ENCODE results near the gene ATRNL1.
A peak's percentile ranks its signal among the peaks of the same experiment; 100 is the strongest.
"Not testable (repeated sequence)": the region's sequence is repeated elsewhere in the genome, so short reads cannot be mapped to it uniquely, and the experiment has no call there.

Gene ATRNL1

DNA sequence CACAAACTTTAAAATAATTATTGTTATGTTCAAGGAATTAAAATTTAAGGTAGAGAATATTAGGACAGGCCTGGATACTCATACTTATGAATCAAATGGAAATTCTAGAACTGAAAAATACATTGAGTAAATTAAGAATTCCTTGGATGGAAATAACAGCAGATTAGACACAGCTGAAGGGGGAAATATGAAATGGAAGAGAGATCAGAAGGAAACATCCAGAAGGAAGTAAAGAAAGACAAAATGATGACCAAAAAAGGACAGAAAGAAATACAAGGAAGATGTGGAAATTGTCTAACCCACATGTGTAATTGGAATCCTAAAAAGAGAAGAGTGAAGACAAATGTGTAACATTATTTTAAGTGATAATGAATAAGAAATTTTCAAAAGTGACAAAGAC lies 128.9 kb downstream of the ATRNL1 start:
- DNase-seq (ENCODE audit: low spot score), result no peak

DNA sequence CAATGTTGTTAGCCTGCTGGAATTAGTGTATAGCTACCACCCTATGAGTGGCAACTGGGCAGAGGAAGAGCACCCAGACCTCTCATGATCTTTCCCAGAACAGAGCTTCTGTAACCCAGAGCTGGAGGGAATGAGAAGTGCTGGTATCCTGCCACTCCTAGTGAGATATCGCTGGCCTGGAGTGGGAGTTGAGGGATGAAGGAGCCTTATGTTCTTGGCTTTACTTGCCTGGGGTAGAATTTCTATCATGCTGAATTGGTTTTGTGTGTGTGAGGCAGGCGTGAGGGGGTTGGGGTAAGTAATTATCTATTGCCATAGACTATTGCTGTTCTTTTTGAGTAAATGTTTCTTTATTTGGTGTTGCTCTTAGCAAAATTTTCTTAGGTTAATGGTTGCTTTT lies 146.6 kb downstream of the ATRNL1 start:
- no peak for DNase-seq (ENCODE audit: low spot score)

DNA sequence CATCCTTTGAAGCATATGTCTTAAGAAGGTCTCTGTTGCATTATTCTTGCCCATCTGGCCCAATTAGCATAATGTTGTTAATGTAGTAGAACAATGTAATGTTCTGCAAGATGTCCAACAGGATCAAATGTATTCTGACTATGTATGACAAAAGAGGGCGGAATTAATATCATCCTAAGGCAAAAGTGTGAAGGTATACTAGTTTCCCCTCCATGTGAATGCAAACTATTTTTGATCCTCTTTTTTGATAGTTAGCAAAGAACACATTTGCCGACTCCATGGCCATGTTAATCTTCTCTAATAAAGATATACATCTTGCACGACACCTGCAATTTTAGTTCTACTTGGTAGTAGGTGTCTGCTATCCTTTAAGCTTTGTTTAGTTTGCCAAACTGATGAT lies 157.6 kb downstream of the ATRNL1 start:
- DNase-seq (ENCODE audit: low spot score), result no peak

GRCh38 chr10:115253765-115254164 lies 160.6 kb downstream of the ATRNL1 start:
- DNase-seq (ENCODE audit: low spot score), result not testable (repeated sequence)

DNA sequence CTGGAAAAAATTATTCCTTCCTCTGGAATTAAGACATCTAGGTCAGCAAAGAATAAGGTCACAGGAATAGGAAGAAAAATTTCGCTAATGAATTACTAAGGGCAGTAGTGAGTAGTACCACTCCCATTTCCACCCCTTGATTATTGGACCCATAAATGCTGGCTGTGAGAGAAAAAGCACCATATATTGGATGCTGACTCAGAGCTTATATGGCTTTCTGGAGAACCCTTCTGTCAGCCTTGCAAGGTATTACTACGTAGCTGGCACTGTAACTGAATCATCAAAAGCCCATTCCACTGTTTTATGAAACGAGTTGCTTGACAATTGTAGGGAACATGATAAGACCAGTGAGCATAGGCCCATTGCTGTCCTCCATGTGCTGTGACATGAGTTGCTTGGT lies 179.3 kb downstream of the ATRNL1 start:
- no peak for DNase-seq (ENCODE audit: low spot score)

DNA sequence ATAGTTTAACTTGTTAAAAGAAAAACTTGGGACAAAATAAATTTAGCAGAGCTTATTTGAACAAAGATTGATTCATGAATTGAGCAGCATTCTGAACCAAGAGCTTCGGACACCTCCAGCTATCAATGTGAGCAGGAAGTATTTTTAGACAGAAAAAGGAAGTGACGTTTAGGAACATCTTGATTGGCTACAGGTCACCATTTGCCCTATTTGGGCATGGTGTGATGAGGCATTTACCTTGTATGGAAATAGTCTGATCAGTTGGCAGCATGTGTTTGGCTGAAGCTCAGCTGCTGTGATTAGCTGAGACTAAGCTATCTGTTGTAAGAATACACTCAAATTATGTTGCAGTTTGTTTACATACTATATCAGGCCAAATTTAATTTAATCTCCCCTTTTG lies 185.1 kb downstream of the ATRNL1 start:
- DNase-seq (ENCODE audit: low spot score), result no peak

- no peak for DNase-seq (ENCODE audit: low spot score)
Measured at GRCh38 chr10:115295213-115295805, 202.1 kb downstream of the ATRNL1 start.

DNA sequence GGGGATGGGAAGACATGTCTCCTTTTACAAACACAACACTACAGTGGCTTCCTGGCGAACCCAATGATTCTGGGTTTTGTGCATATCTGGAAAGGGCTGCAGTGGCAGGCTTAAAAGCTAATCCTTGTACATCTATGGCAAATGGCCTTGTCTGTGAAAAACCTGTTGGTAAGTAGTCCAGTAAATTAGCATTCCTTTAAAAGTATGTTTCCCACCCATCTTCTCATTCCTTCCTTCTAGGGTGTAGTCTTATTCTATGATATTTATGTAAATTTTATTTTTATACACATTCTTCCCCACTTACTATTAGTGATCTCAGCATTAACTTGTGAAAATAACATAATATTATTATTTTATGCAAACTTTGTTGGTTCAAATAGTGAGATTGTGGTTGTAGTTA lies 206.9 kb downstream of the ATRNL1 start:
- no peak for DNase-seq (ENCODE audit: low spot score)

GRCh38 chr10:115319669-115320068 lies 226.5 kb downstream of the ATRNL1 start:
- not testable (repeated sequence) for DNase-seq (ENCODE audit: low spot score)

- DNase-seq (ENCODE audit: low spot score), result no peak
Measured at GRCh38 chr10:115321360-115321759, 228.2 kb downstream of the ATRNL1 start.

GRCh38 chr10:115328331-115328730 lies 235.2 kb downstream of the ATRNL1 start:
- no peak for DNase-seq (ENCODE audit: low spot score)

- no peak for DNase-seq (ENCODE audit: low spot score)
Measured at GRCh38 chr10:115335366-115335765, 242.2 kb downstream of the ATRNL1 start.

DNA sequence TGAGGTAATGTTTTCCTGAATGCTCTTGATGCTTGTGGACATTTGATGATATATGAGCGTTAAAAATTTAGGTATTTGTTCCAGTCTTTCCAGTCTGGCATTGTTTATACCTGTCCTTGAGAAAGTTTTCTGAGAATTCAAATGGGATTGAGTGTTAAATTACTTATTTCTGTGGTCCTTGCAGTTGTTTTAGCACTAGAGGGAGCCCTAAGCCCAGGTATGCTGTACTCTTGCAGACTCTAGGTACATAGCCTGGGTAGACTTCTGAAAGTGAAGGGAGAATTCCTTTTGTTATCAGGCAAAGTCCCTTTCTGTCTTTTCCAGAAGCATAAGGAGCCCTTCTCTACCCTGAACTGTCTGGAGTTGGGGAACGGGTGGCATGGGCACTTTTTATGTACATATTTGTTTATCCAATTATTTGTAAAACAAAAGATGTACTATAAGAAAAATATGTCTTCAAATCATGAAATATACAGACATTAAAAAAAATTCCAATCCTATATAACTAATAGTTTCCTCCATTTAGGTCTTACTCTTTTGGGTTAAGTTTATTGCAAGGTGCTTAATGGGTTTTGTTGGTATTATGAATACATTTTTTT lies 262.1 kb downstream of the ATRNL1 start:
- DNase-seq (ENCODE audit: low spot score), result no peak

GRCh38 chr10:115367920-115368319 lies 274.8 kb downstream of the ATRNL1 start:
- DNase-seq (ENCODE audit: low spot score), result not testable (repeated sequence)

- no peak for DNase-seq (ENCODE audit: low spot score)
Measured at GRCh38 chr10:115379064-115379463, 285.9 kb downstream of the ATRNL1 start.

DNA sequence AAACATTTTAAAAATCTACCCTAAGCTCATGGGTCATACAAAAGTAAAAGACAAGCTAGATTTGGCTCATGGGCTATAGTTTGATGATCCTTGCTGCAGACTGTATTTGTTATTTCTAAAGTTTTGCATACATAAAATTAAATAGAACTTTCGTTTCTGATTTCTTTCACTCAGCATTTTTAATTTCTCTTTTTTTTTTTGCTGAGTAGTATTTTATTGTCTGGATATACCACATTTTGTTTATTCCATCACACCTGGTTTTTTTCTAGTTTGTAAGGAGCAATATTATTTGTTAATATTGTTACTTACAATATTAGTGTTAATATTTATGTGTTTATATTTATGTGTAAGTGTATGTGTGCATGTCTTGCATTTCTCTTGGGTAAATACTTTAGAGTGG lies 291.5 kb downstream of the ATRNL1 start:
- DNase-seq (ENCODE audit: low spot score), result no peak

GRCh38 chr10:115390607-115391006 lies 297.4 kb downstream of the ATRNL1 start:
- DNase-seq (ENCODE audit: low spot score), result no peak

GRCh38 chr10:115398026-115398425 lies 304.9 kb downstream of the ATRNL1 start:
- DNase-seq (ENCODE audit: low spot score), result no peak

GRCh38 chr10:115402699-115403098 lies 309.5 kb downstream of the ATRNL1 start:
- no peak for DNase-seq (ENCODE audit: low spot score)

GRCh38 chr10:115405838-115406237 lies 312.7 kb downstream of the ATRNL1 start:
- DNase-seq (ENCODE audit: low spot score), result not testable (repeated sequence)

DNA sequence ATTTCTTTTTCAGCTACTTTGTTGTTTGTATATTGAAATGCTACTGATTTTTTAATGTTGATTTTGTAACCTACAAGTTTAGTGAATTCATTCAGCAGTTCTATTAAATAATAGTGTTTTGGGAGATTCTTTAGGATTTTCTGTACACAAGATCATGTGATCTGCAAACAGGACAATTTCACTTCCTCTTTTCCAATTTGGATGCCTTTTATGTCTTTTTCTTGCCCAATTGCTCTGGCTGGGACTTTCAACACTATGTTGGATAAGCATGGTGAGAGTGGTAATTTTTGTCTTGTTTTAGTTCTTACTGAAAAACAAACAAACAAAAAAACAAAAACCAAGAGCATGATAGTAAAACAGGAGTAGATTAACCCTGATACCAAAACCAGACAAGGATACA lies 316.2 kb downstream of the ATRNL1 start:
- DNase-seq (ENCODE audit: low spot score), result no peak

- peak; percentile 15 for DNase-seq (ENCODE audit: low spot score)
Measured at GRCh38 chr10:115417585-115418265, 324.6 kb downstream of the ATRNL1 start.

GRCh38 chr10:115422624-115423023 lies 329.5 kb downstream of the ATRNL1 start:
- no peak for DNase-seq (ENCODE audit: low spot score)

DNA sequence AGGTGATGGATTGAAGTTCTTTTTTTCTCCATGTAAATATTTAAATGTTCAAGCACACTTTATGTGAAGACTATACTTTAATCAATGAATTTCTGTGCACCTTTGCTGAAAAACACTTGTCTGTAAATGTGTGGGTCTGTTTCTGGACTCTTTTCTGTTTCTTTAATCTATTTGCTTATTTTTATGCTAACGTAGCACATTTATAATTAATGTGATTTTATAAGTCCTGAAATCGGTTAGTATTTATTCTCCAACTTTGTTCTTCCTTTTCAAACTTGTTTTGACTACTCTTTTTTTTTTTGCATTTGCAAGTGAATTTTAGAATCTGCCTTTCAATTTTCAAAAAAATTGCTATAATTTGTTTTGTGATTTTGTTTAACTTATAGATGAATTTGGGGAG lies 334.4 kb downstream of the ATRNL1 start:
- no peak for DNase-seq (ENCODE audit: low spot score)

Data from hematopoietic multipotent progenitor cell treated with erythropoietin and hydrocortisone succinate and interleukin-3 and kit ligand, for 15 days (in vitro differentiated cells).